Activated naive CD8-positive, alpha-beta T cell treated with anti-CD3 and anti-CD28 coated beads for 36 hours (primary cell): ENCODE measurements around the gene CHRDL1. TPM values are rescaled to one million over a fixed set of nuclear protein-coding genes. Genes with fewer than 3 reads are reported as not detected.

ENCODE experiments used
- DNase-seq: peaks from one replicate; pipeline ENCODE4 v3.0.0; 2021
- H3K27ac Mint-ChIP-seq: one replicate; pipeline ENCODE4 v1.8.0; 2022; ENCODE audit warnings: mild to moderate bottlenecking, moderate library complexity, mixed read lengths
- H3K27me3 Mint-ChIP-seq: one replicate; pipeline ENCODE4 v1.8.0; 2022; ENCODE audit warnings: mild to moderate bottlenecking, mixed read lengths
- H3K36me3 Mint-ChIP-seq: one replicate; pipeline ENCODE4 v1.8.0; 2021; ENCODE audit warnings: mild to moderate bottlenecking, mixed read lengths
- H3K4me1 Mint-ChIP-seq: one replicate; pipeline ENCODE4 v1.8.0; 2021; ENCODE audit warnings: mixed read lengths
- H3K4me3 Mint-ChIP-seq: one replicate; pipeline ENCODE4 v1.8.0; 2022; ENCODE audit warnings: mild to moderate bottlenecking, moderate library complexity, mixed read lengths
- H3K9me3 Mint-ChIP-seq: one replicate; pipeline ENCODE4 v1.8.0; 2022; ENCODE audit warnings: mixed read lengths
- total RNA-seq, 2 experiments: library from RNA; stranded (reverse); gene quantifications; one replicate each; pipeline ENCODE4 v1.2.3, GENCODE V29; 2021

The CHRDL1 gene
- total RNA-seq, 2 experiments from 2014 or later: not detected

GRCh38 chrX:110713666-110714065, 82.0 kb downstream of the CHRDL1 start:
- no peak for DNase-seq
- peaks cover 2% of the 10 kb centered on the region for H3K4me1 Mint-ChIP-seq
- no peaks in the 10 kb centered on the region for H3K27me3 Mint-ChIP-seq
- H3K36me3 Mint-ChIP-seq: no peaks in the 10 kb centered on the region
- H3K27ac Mint-ChIP-seq: no peak overlapping the region
- H3K9me3 Mint-ChIP-seq: no peaks in the 10 kb centered on the region
- H3K4me3 Mint-ChIP-seq: no peak overlapping the region

- no peaks in the 10 kb centered on the region for H3K36me3 Mint-ChIP-seq
- H3K9me3 Mint-ChIP-seq: peaks cover 1% of the 10 kb centered on the region
- no peak overlapping the region for H3K4me3 Mint-ChIP-seq
- no peaks in the 10 kb centered on the region for H3K27me3 Mint-ChIP-seq
- H3K4me1 Mint-ChIP-seq: no peaks in the 10 kb centered on the region
- no peak for DNase-seq
- no peak overlapping the region for H3K27ac Mint-ChIP-seq
Observed at GRCh38 chrX:110706446-110706845, 89.2 kb downstream of the CHRDL1 start.

- Mint-ChIP-seq H3K36me3 (no peaks in the 10 kb centered on the region), H3K4me1 (no peaks in the 10 kb centered on the region), H3K4me3 (no peak overlapping the region), H3K9me3 (peaks cover 1% of the 10 kb centered on the region), H3K27ac (no peak overlapping the region), H3K27me3 (no peaks in the 10 kb centered on the region)
- no peak for DNase-seq
Observed at GRCh38 chrX:110703641-110704040, 92.0 kb downstream of the CHRDL1 start.

GRCh38 chrX:110699109-110699508, 96.5 kb downstream of the CHRDL1 start:
- Mint-ChIP-seq H3K9me3 (no peaks in the 10 kb centered on the region), H3K4me1 (peaks cover 2% of the 10 kb centered on the region), H3K4me3 (no peak overlapping the region), H3K27ac (no peak overlapping the region), H3K36me3 (no peaks in the 10 kb centered on the region), H3K27me3 (no peaks in the 10 kb centered on the region)
- no peak for DNase-seq

- Mint-ChIP-seq H3K27ac (no peak overlapping the region), H3K4me1 (peaks cover 2% of the 10 kb centered on the region), H3K36me3 (no peaks in the 10 kb centered on the region), H3K27me3 (no peaks in the 10 kb centered on the region), H3K4me3 (no peak overlapping the region), H3K9me3 (no peaks in the 10 kb centered on the region)
- DNase-seq: no peak
Observed at GRCh38 chrX:110698696-110699095, 96.9 kb downstream of the CHRDL1 start.

GRCh38 chrX:110692866-110693265, 102.8 kb downstream of the CHRDL1 start:
- DNase-seq: no peak
- H3K36me3 Mint-ChIP-seq: no peaks in the 10 kb centered on the region
- H3K4me3 Mint-ChIP-seq: no peak overlapping the region
- peaks cover 2% of the 10 kb centered on the region for H3K4me1 Mint-ChIP-seq
- H3K9me3 Mint-ChIP-seq: no peaks in the 10 kb centered on the region
- H3K27ac Mint-ChIP-seq: no peak overlapping the region
- H3K27me3 Mint-ChIP-seq: no peaks in the 10 kb centered on the region

- no peaks in the 10 kb centered on the region for H3K9me3 Mint-ChIP-seq
- H3K36me3 Mint-ChIP-seq: no peaks in the 10 kb centered on the region
- no peaks in the 10 kb centered on the region for H3K27me3 Mint-ChIP-seq
- H3K4me3 Mint-ChIP-seq: no peak overlapping the region
- no peak overlapping the region for H3K27ac Mint-ChIP-seq
- no peak for DNase-seq
- no peaks in the 10 kb centered on the region for H3K4me1 Mint-ChIP-seq
Observed at GRCh38 chrX:110691446-110691845, 104.2 kb downstream of the CHRDL1 start.

- H3K27me3 Mint-ChIP-seq: no peaks in the 10 kb centered on the region
- no peaks in the 10 kb centered on the region for H3K36me3 Mint-ChIP-seq
- no peaks in the 10 kb centered on the region for H3K4me1 Mint-ChIP-seq
- DNase-seq: no peak
- H3K4me3 Mint-ChIP-seq: no peak overlapping the region
- H3K27ac Mint-ChIP-seq: no peak overlapping the region
- H3K9me3 Mint-ChIP-seq: no peaks in the 10 kb centered on the region
Observed at GRCh38 chrX:110684653-110685052, 111.0 kb downstream of the CHRDL1 start.

DNA sequence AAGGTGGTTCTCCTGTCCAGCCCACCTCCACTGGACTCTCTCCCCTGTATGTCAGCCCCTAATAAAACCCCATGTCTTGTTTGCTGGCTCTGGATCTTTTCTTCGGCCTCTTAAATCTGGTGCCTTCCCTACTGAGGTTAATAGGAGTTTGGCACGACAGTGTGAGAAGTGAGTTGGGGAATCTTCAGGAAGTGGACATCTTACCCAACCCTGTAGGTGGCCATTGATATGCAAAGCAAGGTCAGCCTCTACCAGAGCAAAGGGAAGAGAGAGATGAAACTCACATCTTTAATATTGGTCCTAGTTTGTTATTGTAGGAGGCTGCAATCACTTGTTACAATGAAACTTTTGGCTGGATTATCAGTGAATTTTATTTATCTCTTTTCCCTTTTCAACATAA, 111.7 kb downstream of the CHRDL1 start:
- Mint-ChIP-seq H3K9me3 (no peaks in the 10 kb centered on the region), H3K27me3 (no peaks in the 10 kb centered on the region)
- DNase-seq: no peak

GRCh38 chrX:110678591-110678990, 117.0 kb downstream of the CHRDL1 start:
- Mint-ChIP-seq H3K9me3 (no peaks in the 10 kb centered on the region), H3K4me1 (no peaks in the 10 kb centered on the region), H3K4me3 (no peak overlapping the region), H3K27me3 (no peaks in the 10 kb centered on the region), H3K36me3 (no peaks in the 10 kb centered on the region), H3K27ac (no peak overlapping the region)
- no peak for DNase-seq

More for the DNA sequence above, 111.7 kb downstream of the CHRDL1 start:
- H3K27ac Mint-ChIP-seq: no peak overlapping the region
- no peak overlapping the region for H3K4me3 Mint-ChIP-seq
- H3K4me1 Mint-ChIP-seq: no peaks in the 10 kb centered on the region
- H3K36me3 Mint-ChIP-seq: no peaks in the 10 kb centered on the region

- DNase-seq: no peak
- Mint-ChIP-seq H3K27me3 (peaks cover 3% of the 10 kb centered on the region), H3K4me1 (no peaks in the 10 kb centered on the region), H3K4me3 (no peak overlapping the region), H3K9me3 (no peaks in the 10 kb centered on the region), H3K36me3 (no peaks in the 10 kb centered on the region), H3K27ac (no peak overlapping the region)
Observed at GRCh38 chrX:110675886-110676285, 119.7 kb downstream of the CHRDL1 start.

- Mint-ChIP-seq H3K27ac (no peak overlapping the region), H3K4me1 (no peaks in the 10 kb centered on the region), H3K9me3 (no peaks in the 10 kb centered on the region)
Observed at GRCh38 chrX:110671068-110671803, 124.4 kb downstream of the CHRDL1 start.

GRCh38 chrX:110669572-110669971, 126.0 kb downstream of the CHRDL1 start:
- Mint-ChIP-seq H3K4me1 (no peaks in the 10 kb centered on the region), H3K27me3 (peaks cover 3% of the 10 kb centered on the region), H3K4me3 (no peak overlapping the region), H3K27ac (no peak overlapping the region), H3K36me3 (no peaks in the 10 kb centered on the region), H3K9me3 (no peaks in the 10 kb centered on the region)
- no peak for DNase-seq

More at GRCh38 chrX:110671068-110671803, 124.4 kb downstream of the CHRDL1 start:
- Mint-ChIP-seq H3K36me3 (no peaks in the 10 kb centered on the region), H3K27me3 (peaks cover 3% of the 10 kb centered on the region), H3K4me3 (no peak overlapping the region)
- no peak for DNase-seq

DNA sequence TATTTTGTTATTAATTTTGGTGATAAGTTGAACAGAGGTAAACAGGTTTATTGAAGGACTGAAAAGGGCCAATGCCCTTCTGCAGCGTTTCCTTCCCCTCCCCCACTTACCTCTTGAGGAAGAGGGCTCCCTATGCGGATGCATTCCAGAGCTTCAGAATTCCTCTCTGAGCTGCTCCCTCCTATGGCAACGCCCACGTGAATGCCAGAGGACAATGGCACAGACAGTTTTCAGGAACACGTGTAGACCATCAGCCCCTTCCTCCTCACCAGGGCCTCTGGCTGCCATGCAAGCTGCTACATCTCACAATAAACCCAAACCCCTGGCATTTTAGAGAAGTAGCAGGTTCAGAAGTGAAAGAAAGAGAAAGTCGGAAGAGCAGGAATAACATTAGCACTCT, 127.9 kb downstream of the CHRDL1 start:
- DNase-seq: no peak
- no peak overlapping the region for H3K4me3 Mint-ChIP-seq
- no peaks in the 10 kb centered on the region for H3K4me1 Mint-ChIP-seq
- no peaks in the 10 kb centered on the region for H3K27me3 Mint-ChIP-seq
- H3K36me3 Mint-ChIP-seq: no peaks in the 10 kb centered on the region
- no peaks in the 10 kb centered on the region for H3K9me3 Mint-ChIP-seq
- H3K27ac Mint-ChIP-seq: no peak overlapping the region

- Mint-ChIP-seq H3K4me1 (no peaks in the 10 kb centered on the region), H3K9me3 (no peaks in the 10 kb centered on the region), H3K4me3 (no peak overlapping the region), H3K27me3 (no peaks in the 10 kb centered on the region), H3K27ac (no peak overlapping the region), H3K36me3 (no peaks in the 10 kb centered on the region)
- DNase-seq: peak; percentile 1
Observed at GRCh38 chrX:110665223-110666002, 130.2 kb downstream of the CHRDL1 start.

GRCh38 chrX:110657073-110657472, 138.5 kb downstream of the CHRDL1 start:
- no peaks in the 10 kb centered on the region for H3K4me1 Mint-ChIP-seq
- H3K4me3 Mint-ChIP-seq: no peak overlapping the region
- no peaks in the 10 kb centered on the region for H3K9me3 Mint-ChIP-seq
- DNase-seq: no peak
- no peaks in the 10 kb centered on the region for H3K36me3 Mint-ChIP-seq
- H3K27ac Mint-ChIP-seq: no peak overlapping the region
- H3K27me3 Mint-ChIP-seq: no peaks in the 10 kb centered on the region
